NCI-H774 (cell line): ENCODE data around the gene SPHKAP.
"Not testable (repeated sequence)": the region's sequence is repeated elsewhere in the genome, so short reads cannot be mapped to it uniquely, and the experiment has no call there.

Source experiments
- DNase-seq: peaks from one replicate; lab custom pipeline; 2025; lab: John Stamatoyannopoulos, UW

SPHKAP gene

GRCh38 chr2:228181098-228182019, at the start of gene SPHKAP:
Gene SPHKAP, minus strand, starts transcription at chr2:228181687. Its CDS starts 89 bp downstream, at chr2:228181598.
- no peak for DNase-seq

- no peak for DNase-seq
Observed at GRCh38 chr2:228227466-228227865, 46.0 kb upstream of the SPHKAP start.

- no peak for DNase-seq
Observed at GRCh38 chr2:228224410-228224809, 42.9 kb upstream of the SPHKAP start.

- DNase-seq: not testable (repeated sequence)
Observed at GRCh38 chr2:228218593-228218992, 37.1 kb upstream of the SPHKAP start.

- DNase-seq: no peak
Observed at GRCh38 chr2:228197504-228197903, 16.0 kb upstream of the SPHKAP start.

- DNase-seq: no peak
Observed at GRCh38 chr2:228180181-228181097, 1.0 kb downstream of the SPHKAP start.

GRCh38 chr2:228167290-228167689, 14.2 kb downstream of the SPHKAP start:
- no peak for DNase-seq

GRCh38 chr2:228164718-228165117, 16.8 kb downstream of the SPHKAP start:
- DNase-seq: no peak

- DNase-seq: no peak
Observed at GRCh38 chr2:228157841-228158240, 23.6 kb downstream of the SPHKAP start.

- no peak for DNase-seq
Observed at GRCh38 chr2:228144961-228145360, 36.5 kb downstream of the SPHKAP start.

- DNase-seq: no peak
Observed at GRCh38 chr2:228140934-228141528, 40.5 kb downstream of the SPHKAP start.

GRCh38 chr2:228136027-228136426, 45.5 kb downstream of the SPHKAP start:
- DNase-seq: no peak

- no peak for DNase-seq
Observed at GRCh38 chr2:228135300-228135699, 46.2 kb downstream of the SPHKAP start.

GRCh38 chr2:228131833-228132232, 49.7 kb downstream of the SPHKAP start:
- DNase-seq: no peak

- DNase-seq: no peak
Observed at GRCh38 chr2:228126401-228126800, 55.1 kb downstream of the SPHKAP start.

- DNase-seq: no peak
Observed at GRCh38 chr2:228118940-228119339, 62.5 kb downstream of the SPHKAP start.

- no peak for DNase-seq
Observed at GRCh38 chr2:228107846-228108245, 73.6 kb downstream of the SPHKAP start.

GRCh38 chr2:228105526-228106250, 75.8 kb downstream of the SPHKAP start:
- DNase-seq: no peak

- no peak for DNase-seq
Observed at GRCh38 chr2:228104215-228104614, 77.3 kb downstream of the SPHKAP start.

- no peak for DNase-seq
Observed at GRCh38 chr2:228103379-228103778, 78.1 kb downstream of the SPHKAP start.

GRCh38 chr2:228102949-228103348, 78.5 kb downstream of the SPHKAP start:
- DNase-seq: no peak
